Right lobe of liver (tissue), 4 donors: ENCODE results near the gene KLF12.

Experiments
- CTCF ChIP-seq, 4 donors: fragments of 200-600 bp in 3 of 4; fragments of 450-650 bp in 1 of 4; IDR thresholded peaks; one replicate each; pipeline versions ENCODE4 v1.5.1 to v1.8.0; 2016 to 2022; ENCODE audit warnings: antibody characterized with exemption in 4 of 4, mild to moderate bottlenecking in 2 of 4
- POLR2A ChIP-seq: fragments of 450-650 bp; IDR thresholded peaks from one replicate; pipeline ENCODE4 v1.6.1; 2017; ENCODE audit warnings: antibody characterized with exemption, mild to moderate bottlenecking
- donor health status: DM: no; HTN: no; CAD: no.
- donor health status: DM: no; HTN: no; CAD: no.
- donor health status: DM: no; HTN: yes; CAD: no.

- TF ChIP-seq CTCF (IDR thresholded peaks at IDR 0.05), result peak in 1 of 4 donors; percentile 36
- no peak for TF ChIP-seq POLR2A
Measured at GRCh38 chr13:74111901-74112824, 22.0 kb downstream of the KLF12 start.
